ENCODE data around the gene GRAMD1A. TPM values are rescaled to one million over a fixed set of nuclear protein-coding genes. Genes with fewer than 3 reads are reported as not detected.
"Not testable (repeated sequence)": the region's sequence is repeated elsewhere in the genome, so short reads cannot be mapped to it uniquely, and the experiment has no call there.

The GRAMD1A gene
- total and polyA plus RNA-seq, 2 of the 8 experiments (the other 6 are each of a cell fraction or from before 2014, with no cell fraction given): 113 to 154 TPM

GRCh38 chr19:34992582-34992981 lies 7.5 kb upstream of the GRAMD1A start:
- WGBS, 2 experiments (ENCODE audit: extremely low coverage in 1 of 2, insufficient coverage in 1 of 2, insufficient read length in 1 of 2, insufficient replicate concordance in 2 of 2, low coverage in 1 of 2, low lambda C conversion rate in 2 of 2, missing lambda C conversion rate in 1 of 2): 79% methylated on average over 7 of the region's 7 CpGs; no CpG with 5 or more reads in 1 of the 2 experiments

More at GRCh38 chr19:34992582-34992981, 7.5 kb upstream of the GRAMD1A start:
- not testable (repeated sequence) for H3K36me3 ChIP-seq (ENCODE audit: control insufficient read depth in 2 of 4, insufficient read depth in 4 of 4, low read length in 3 of 4); H3K79me2 ChIP-seq (ENCODE audit: control insufficient read depth in 1 of 2, insufficient read depth in 2 of 2, low read length in 2 of 2); H3K4ac ChIP-seq (replicated peaks; ENCODE audit: insufficient read length, low read depth, low read length); H3K4me2 ChIP-seq (ENCODE audit: insufficient read depth in 1 of 2, low read depth in 2 of 2, low read length in 2 of 2); FAIRE-seq; H2BK15ac ChIP-seq (ENCODE audit: low read length); H4K91ac ChIP-seq (replicated peaks; ENCODE audit: insufficient read length, low read length); H3K56ac ChIP-seq (replicated peaks; ENCODE audit: insufficient read length, low read depth, low read length); H3K27me3 ChIP-seq (replicated peaks in 1 of 4; ENCODE audit: control insufficient read depth in 3 of 4, extremely low read depth in 1 of 4, insufficient read depth in 3 of 4, low read length in 3 of 4); H3K27ac ChIP-seq (ENCODE audit: low read depth, low read length); H3K23me2 ChIP-seq (ENCODE audit: low read depth, low read length); DNase-seq (ENCODE audit: low read depth in 1 of 2, low spot score in 2 of 2); H2BK12ac ChIP-seq (ENCODE audit: low read depth, low read length); H4K5ac ChIP-seq (ENCODE audit: insufficient read length, low read depth, low read length); H4K8ac ChIP-seq (ENCODE audit: extremely low read depth, insufficient read depth, low read length); H3K9ac ChIP-seq (replicated peaks in 1 of 4; ENCODE audit: extremely low read depth in 1 of 4, low read depth in 3 of 4, low read length in 3 of 4); H2BK5ac ChIP-seq (ENCODE audit: low read depth, low read length); H2AFZ ChIP-seq (ENCODE audit: low read length); H3K4me1 ChIP-seq (replicated peaks in 1 of 4; ENCODE audit: control insufficient read depth in 3 of 4, insufficient read depth in 4 of 4, low read length in 3 of 4); H2AK5ac ChIP-seq (ENCODE audit: low read depth, low read length); H3K79me1 ChIP-seq (ENCODE audit: low read depth, low read length); H3K4me3 ChIP-seq (ENCODE audit: extremely low read depth in 1 of 4, insufficient read depth in 2 of 4, low read depth in 3 of 4, low read length in 4 of 4); H4K20me1 ChIP-seq (replicated peaks in 1 of 2; ENCODE audit: control insufficient read depth in 1 of 2, insufficient read depth in 2 of 2, low read length in 2 of 2); H3K9me3 ChIP-seq (ENCODE audit: insufficient read depth in 2 of 2, low read depth in 1 of 2, low read length in 1 of 2); H3K14ac ChIP-seq (ENCODE audit: insufficient read length); H3K23ac ChIP-seq (ENCODE audit: insufficient read length); H2BK20ac ChIP-seq (ENCODE audit: low read length); H2BK120ac ChIP-seq (replicated peaks; ENCODE audit: low read depth, low read length); H3K18ac ChIP-seq (ENCODE audit: extremely low read depth, low read length)
- ChIA-PET CTCF (ENCODE audit: partially characterized antibody) (interaction anchor here (1.1 to 1.2 kb wide), 2 partner anchors 11 to 20 kb away, joined by 3 to 4 read pairs; no protein-coding TSS in a partner anchor), POLR2A (ENCODE audit: partially characterized antibody) (interaction anchor here (1.0 to 1.3 kb wide), 2 partner anchors 19 to 20 kb away, joined by 3 to 4 read pairs; no protein-coding TSS in a partner anchor)

All from H1 (cell line).